K562 (cell line): ENCODE data around the gene SSU72. TPM values are rescaled to one million over a fixed set of nuclear protein-coding genes. Genes with fewer than 3 reads are reported as not detected.

Experiments used
- ATAC-seq: fragments of 200-7000 bp; cut with Tn5 transposase; 3 replicates; pipeline ENCODE4 v1.9.1; 2020; ENCODE audit warnings: moderate library complexity
- BruUV-seq: library from RNA; stranded (reverse); fragments of 400-500 nt; replicated peaks from 2 replicates; lab custom pipeline; 2021; lab: Mats Ljungman, UMichigan
- CTCF ChIA-PET: fragments of 300-600 bp; formaldehyde crosslinking; extraction: SDS; loops from one replicate; lab custom pipeline; 2021; ENCODE audit warnings: low intra/inter-chr PET ratio; lab: Yijun Ruan, JAX
- POLR2A ChIA-PET: fragments of 300-600, 350-650 bp; sonication (Branson Sonifier 250); formaldehyde crosslinking; extraction: SDS; loops from one replicate; lab custom pipeline; 2021; ENCODE audit warnings: antibody characterized with exemption, inconsistent platforms; lab: Yijun Ruan, JAX
- DNase-seq, 4 experiments: peaks; one replicate each; pipeline versions ENCODE4 v3.0.0 to v3.0.0-alpha.2; 2011 to 2018; ENCODE audit warnings: low spot score in 3 of 4, mixed read lengths in 3 of 4; ENCODE audit errors: extremely low read depth in 1 of 4
- FAIRE-seq: peaks from 2 replicates; lab custom pipeline; 2011; peaks lifted over from hg19 to GRCh38; lab: Jason Lieb, UNC
- H2AFZ ChIP-seq: 2 replicates; pipeline ENCODE4 v1.6.0; 2011; ENCODE audit warnings: low read depth, low read length, control low read depth, inconsistent platforms
- H3K27ac ChIP-seq: fragments of 200-600 bp; 3 replicates; pipeline ENCODE4 v1.8.0; 2011; ENCODE audit warnings: low read depth, mild to moderate bottlenecking, control low read depth, inconsistent platforms, low read length, moderate library complexity, mixed read lengths; ENCODE audit errors: extremely low read depth
- H3K27me3 ChIP-seq, 2 experiments: fragments of 300-600 bp in 1 of 2; 2 replicates in 1 of 2; 3 replicates in 1 of 2; pipeline versions ENCODE4 v1.6.0 to v1.8.0; 2011; ENCODE audit warnings: inconsistent platforms in 2 of 2, low read length in 2 of 2, mild to moderate bottlenecking in 1 of 2, mixed read lengths in 1 of 2, moderate library complexity in 1 of 2; ENCODE audit not compliant: control insufficient read depth in 2 of 2, insufficient read depth in 2 of 2
- H3K36me3 ChIP-seq: fragments of 300-600 bp; 3 replicates; pipeline ENCODE4 v1.8.0; 2011; ENCODE audit warnings: mild to moderate bottlenecking, low read length, inconsistent platforms; ENCODE audit not compliant: control insufficient read depth, insufficient read depth
- H3K4me1 ChIP-seq, 2 experiments: fragments of 200-600 bp in 1 of 2; replicated peaks in 1 of 2; 2 replicates in 1 of 2; 3 replicates in 1 of 2; pipeline versions ENCODE4 v1.5.1 to v1.8.0; 2011; ENCODE audit warnings: inconsistent platforms in 2 of 2, low read length in 2 of 2, mild to moderate bottlenecking in 1 of 2, mixed read lengths in 1 of 2, moderate library complexity in 1 of 2; ENCODE audit not compliant: control insufficient read depth in 2 of 2, insufficient read depth in 2 of 2
- H3K4me2 ChIP-seq: 2 replicates; pipeline ENCODE4 v1.6.1; 2011; ENCODE audit warnings: low read length, control low read depth, inconsistent platforms, mixed read lengths; ENCODE audit not compliant: insufficient read depth
- H3K4me3 ChIP-seq: fragments of 200-600 bp; sonication (generic), shearing (Covaris generic); 2 replicates; pipeline ENCODE4 v1.5.1; 2016; ENCODE audit warnings: control low read depth, inconsistent platforms
- H3K79me2 ChIP-seq: fragments of 200-600 bp; 3 replicates; pipeline ENCODE4 v1.8.0; 2011; ENCODE audit warnings: low read length, inconsistent platforms; ENCODE audit not compliant: control insufficient read depth, insufficient read depth
- H3K9ac ChIP-seq, 2 experiments: 2 replicates each; pipeline versions ENCODE4 v1.6.0 to v1.6.1; 2011; ENCODE audit warnings: low read depth in 2 of 2, low read length in 2 of 2, control low read depth in 1 of 2, inconsistent platforms in 1 of 2, mild to moderate bottlenecking in 1 of 2, mixed read lengths in 1 of 2; ENCODE audit not compliant: insufficient read depth in 1 of 2
- H3K9me1 ChIP-seq: one replicate; pipeline ENCODE4 v1.6.0; 2011; ENCODE audit warnings: inconsistent platforms, mild to moderate bottlenecking, low read length, moderate library complexity; ENCODE audit not compliant: control insufficient read depth, insufficient read depth
- H3K9me3 ChIP-seq: replicated peaks from 2 replicates; pipeline ENCODE4 v1.5.1; 2011; ENCODE audit warnings: low read depth, low read length, inconsistent platforms; ENCODE audit not compliant: control insufficient read depth, insufficient read depth
- H4K20me1 ChIP-seq: replicated peaks from 2 replicates; pipeline ENCODE4 v1.6.1; 2011; ENCODE audit warnings: low read length, inconsistent platforms, mixed read lengths; ENCODE audit not compliant: control insufficient read depth, insufficient read depth
- MTA2 ChIP-seq: fragments of 450-650 bp; IDR thresholded peaks from 2 replicates; pipeline ENCODE4 v1.6.1; 2016; ENCODE audit warnings: low read depth
- SRF ChIP-seq, 2 experiments: fragments of 250-450, 450-650 bp in 1 of 2; sonication (Bioruptor Pico) in 1 of 2; sonication (generic) in 1 of 2; formaldehyde crosslinking; IDR thresholded peaks; 2 replicates each; pipeline versions ENCODE4 v1.5.0 to v1.5.1; 2020 to 2022; ENCODE audit warnings: mild to moderate bottlenecking in 1 of 2, missing genetic modification reagents in 1 of 2
- ZNF197 ChIP-seq: fragments of 200-800 bp; sonication (Bioruptor generic); IDR thresholded peaks from 2 replicates; pipeline ENCODE4 v1.6.1; 2016; ENCODE audit warnings: low read depth, missing genetic modification characterization, missing compliant biosample characterization
- WGBS: fragments of 100-300 bp; shearing (Covaris generic); methylation state at CpG from one replicate; pipeline ENCODE4 v1.1.6; 2016; ENCODE audit warnings: low coverage, mixed read lengths; ENCODE audit not compliant: insufficient coverage; ENCODE audit errors: missing lambda C conversion rate; 5-methylcytosine and 5-hydroxymethylcytosine counted together
- in situ Hi-C: fragments of 300-500 bp; cut with MboI; formaldehyde crosslinking; loops from 4 replicates; pipeline ENCODE4 v1.15.0; 2018; ENCODE audit warnings: inconsistent platforms, mixed read lengths
- intact Hi-C: fragments of 100-400 bp; cut with micrococcal nuclease; formaldehyde crosslinking; loops from 2 replicates; pipeline ENCODE4 v1.14.2; 2022
- polyA plus RNA-seq, 8 experiments: library from polyadenylated mRNA; depleted of rRNA in 4 of 8; stranded (reverse) in 5 of 8; unstranded in 3 of 8; fragments of >200 nt; fragmentation: Nextera tagmentation in 2 of 8; fragmentation: Illumina TruSeq in 1 of 8; extraction: Ambion mirVana in 2 of 8; extraction: Trizol in 1 of 8; gene quantifications; 2 replicates each; pipeline versions ENCODE4 v1.2.1 to v1.2.3, GENCODE V29; 2011 to 2014; ENCODE audit warnings: inconsistent platforms in 1 of 8, missing spikeins in 1 of 8
- total RNA-seq, 7 experiments: library from RNA; depleted of rRNA in 6 of 7; stranded (reverse); fragments of >200 nt in 6 of 7; fragmentation: Illumina TruSeq in 2 of 7; extraction: Trizol in 2 of 7; gene quantifications; 2 replicates each; pipeline versions ENCODE4 v1.2.1 to v1.2.3, GENCODE V29; 2011 to 2021; ENCODE audit warnings: low replicate concordance in 1 of 7

Gene SSU72
- total and polyA plus RNA-seq, 9 of the 15 experiments (the other 6 are each of a cell fraction or from before 2014, with no cell fraction given): 70.8 to 201 (median 94.6) TPM

GRCh38 chr1:1593834-1594601, 19.4 kb upstream of the SSU72 start:
- intact Hi-C loops: no loop called here
- H3K27ac ChIP-seq: no peak overlapping the region
- no peaks in the 10 kb centered on the region; the same call in 1 of the 2 replicates for H4K20me1 ChIP-seq
- no peaks in the 10 kb centered on the region for H3K79me2 ChIP-seq
- H2AFZ ChIP-seq: peak overlapping the region; percentile 44; the same call in 1 of the 2 replicates
- BruUV-seq: no TSS peak
- WGBS: 47% methylated on average over 20 of the region's 24 CpGs
- H3K4me1 ChIP-seq: peaks cover 11 to 39% of the 10 kb centered on the region in 2 experiments; a peak in 4 of 5 replicates
- H3K9ac ChIP-seq: peak overlapping the region in 1 of 2 experiments; percentile 76; a peak in 2 of 4 replicates
- no peak for TF ChIP-seq ZNF197 (CRISPR knock-in tag)
- TF ChIP-seq, all 486 proteins: peak for 0
- H3K9me1 ChIP-seq: no peaks in the 10 kb centered on the region
- H3K4me2 ChIP-seq: no peak overlapping the region
- DNase-seq (no peak), FAIRE-seq (no peak), ATAC-seq (peak; percentile 9; the same call in 2 of the 3 replicates)
- CTCF ChIA-PET: no interaction called here
- H3K36me3 ChIP-seq: no peaks in the 10 kb centered on the region
- in situ Hi-C loops: no loop called here
- POLR2A ChIA-PET: interaction anchor here (0.7 kb wide), 1 partner anchor 442 kb away, joined by 3 read pairs; no protein-coding TSS in a partner anchor
- no peak overlapping the region for H3K4me3 ChIP-seq
- no peaks in the 10 kb centered on the region for H3K27me3 ChIP-seq
- peaks cover 2% of the 10 kb centered on the region; the same call in 1 of the 2 replicates for H3K9me3 ChIP-seq

DNA sequence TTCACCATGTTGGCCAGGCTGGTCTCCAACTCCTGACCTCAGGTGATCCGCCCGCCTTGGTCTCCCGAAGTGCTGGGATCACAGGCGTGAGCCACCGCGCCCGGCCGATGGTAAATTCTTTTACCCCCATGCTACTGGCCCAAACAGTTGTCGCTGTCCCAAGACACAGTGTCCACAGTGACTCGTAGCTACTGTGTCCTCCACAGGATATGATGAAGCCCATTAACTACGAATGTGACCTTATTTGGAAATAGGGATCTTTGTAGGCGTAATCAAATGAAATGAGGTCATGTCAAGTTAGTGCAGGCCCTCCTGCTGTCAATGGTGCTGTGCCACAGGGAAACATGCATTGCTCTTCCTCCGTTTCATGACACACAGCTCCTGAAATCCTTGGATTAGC, 16.8 kb upstream of the SSU72 start:
- no peak for FAIRE-seq
- no peak overlapping the region for H3K9ac ChIP-seq
- no peak overlapping the region for H3K4me3 ChIP-seq
- H3K9me1 ChIP-seq: no peaks in the 10 kb centered on the region
- WGBS: 69% methylated on average over 11 of the region's 13 CpGs
- BruUV-seq: no TSS peak
- H3K27ac ChIP-seq: no peak overlapping the region
- peaks cover 2% of the 10 kb centered on the region; the same call in 1 of the 2 replicates for H3K9me3 ChIP-seq
- no peaks in the 10 kb centered on the region for H3K79me2 ChIP-seq
- in situ Hi-C loops (no loop called here), intact Hi-C loops (no loop called here)
- peaks cover 0 to 22% of the 10 kb centered on the region in 2 experiments; a peak in 2 of 5 replicates for H3K4me1 ChIP-seq
- no peaks in the 10 kb centered on the region for H3K27me3 ChIP-seq
- TF ChIP-seq MTA2: no peak
- TF ChIP-seq SRF (CRISPR knock-in tag; IDR thresholded peaks at IDR 0.05): peak in 1 of 2 experiments; percentile 49; a peak in 1 of 4 replicates
- ChIA-PET POLR2A (interaction anchor here (0.6 to 1.2 kb wide), 5 partner anchors 13 to 319 kb away, joined by 3 to 4 read pairs (median 3); no protein-coding TSS in a partner anchor), CTCF (no interaction called here)
- no peak overlapping the region for H3K4me2 ChIP-seq
- no peak for ATAC-seq
- H4K20me1 ChIP-seq: no peaks in the 10 kb centered on the region
- no peak for DNase-seq
- no peaks in the 10 kb centered on the region for H3K36me3 ChIP-seq
- peak overlapping the region; percentile 47 for H2AFZ ChIP-seq
